Renal pelvis (tissue), 12 donors: ENCODE measurements around the gene UPK3A. TPM values are rescaled to one million over a fixed set of nuclear protein-coding genes. Genes with fewer than 3 reads are reported as not detected.

Source experiments
- DNase-seq: peaks from one replicate; pipeline ENCODE4 v3.0.0-alpha.2; 2013
- long read RNA-seq, 16 experiments: transcript quantifications; one replicate each; lab custom pipeline, GENCODE V29; 2026
- polyA plus RNA-seq, 3 donors: library from polyadenylated mRNA; unstranded; fragments of 120-200 nt; gene quantifications; one replicate each; pipeline ENCODE4 v1.2.1, GENCODE V29; 2013; ENCODE audit not compliant: insufficient read length in 3 of 3

The UPK3A gene
- 1 to 10 TPM; 2.0 to 5.1 (median 2.4) TPM for polyA plus RNA-seq
- long read RNA-seq, donor 1, partial matches to known transcripts, result 0 of 3 reads
- long read RNA-seq, donor 1, other reads (novel, unspliced or antisense), result 0 of 3 reads
- long read RNA-seq, donor 2, partial matches to known transcripts, result 0 of 3 reads
- long read RNA-seq, donor 2, other reads (novel, unspliced or antisense), result 0 of 3 reads
- long read RNA-seq, donor 3, partial matches to known transcripts, result 0 of 1 reads
- long read RNA-seq, donor 3, other reads (novel, unspliced or antisense), result 0 of 1 reads
- long read RNA-seq, donor 4, transcript UPK3A-201 (6 exons, 1,051 nt), result major isoform, 5 of 6 reads
- long read RNA-seq, donor 4, partial matches to known transcripts, result 0 of 6 reads
- long read RNA-seq, donor 4, other reads (novel, unspliced or antisense), result 0 of 6 reads
- long read RNA-seq, donor 5, result 0 reads
- long read RNA-seq, donor 6, partial matches to known transcripts, result 0 of 1 reads
- long read RNA-seq, donor 6, other reads (novel, unspliced or antisense), result 0 of 1 reads
- long read RNA-seq, donor 7, transcript UPK3A-201 (6 exons, 1,051 nt), result major isoform, 13 of 21 reads
- long read RNA-seq, donor 7, partial matches to known transcripts, result 5 of 21 reads
- long read RNA-seq, donor 7, other reads (novel, unspliced or antisense), result 0 of 21 reads
- long read RNA-seq, donor 8, result 0 reads
- long read RNA-seq, donor 9, partial matches to known transcripts, result 0 of 1 reads
- long read RNA-seq, donor 9, other reads (novel, unspliced or antisense), result 0 of 1 reads
- long read RNA-seq, donor 10, result 0 reads
- long read RNA-seq, donor 11, result 0 reads
- long read RNA-seq, donor 12, partial matches to known transcripts, result 0 of 3 reads
- long read RNA-seq, donor 12, other reads (novel, unspliced or antisense), result 0 of 3 reads
- long read RNA-seq, donor 13, result 0 reads
- long read RNA-seq, donor 14, partial matches to known transcripts, result 0 of 1 reads
- long read RNA-seq, donor 14, other reads (novel, unspliced or antisense), result 0 of 1 reads
- long read RNA-seq, donor 15, transcript UPK3A-201 (6 exons, 1,051 nt), result major isoform, 5 of 5 reads
- long read RNA-seq, donor 15, partial matches to known transcripts, result 0 of 5 reads
- long read RNA-seq, donor 15, other reads (novel, unspliced or antisense), result 0 of 5 reads
- long read RNA-seq, donor 16, partial matches to known transcripts, result 0 of 1 reads
- long read RNA-seq, donor 16, other reads (novel, unspliced or antisense), result 0 of 1 reads

DNA sequence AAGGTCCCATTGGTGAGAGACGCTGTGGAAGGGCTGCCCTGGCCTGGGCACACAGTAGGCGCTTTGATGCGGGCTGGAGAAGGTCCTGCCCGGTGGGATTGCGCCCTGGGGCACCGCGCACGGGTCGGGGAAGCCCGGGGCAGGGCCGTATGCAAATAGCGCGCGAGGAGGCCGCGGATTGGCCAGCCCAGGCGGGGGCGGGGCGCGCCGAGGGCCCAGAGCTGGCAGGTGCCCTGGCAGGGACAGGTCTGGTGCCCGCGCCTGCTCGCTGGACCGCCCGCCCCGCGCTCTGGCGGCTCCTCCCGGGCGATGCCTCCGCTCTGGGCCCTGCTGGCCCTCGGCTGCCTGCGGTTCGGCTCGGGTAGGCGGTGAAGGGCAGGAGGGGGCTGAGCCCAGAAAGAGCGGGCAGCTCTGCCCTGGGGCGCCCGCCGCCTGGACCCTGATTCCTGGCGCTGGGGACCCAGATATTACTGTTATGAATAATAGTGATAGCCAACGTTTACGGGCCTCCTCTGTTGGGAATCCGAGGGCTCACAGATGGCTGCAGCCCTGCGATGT is at the start of gene UPK3A:
Gene UPK3A, plus strand, starts transcription at position 245 of the 558 bp plus-strand sequence. Its CDS starts 65 bp downstream, at position 310.
- DNase-seq, result no peak

DNA sequence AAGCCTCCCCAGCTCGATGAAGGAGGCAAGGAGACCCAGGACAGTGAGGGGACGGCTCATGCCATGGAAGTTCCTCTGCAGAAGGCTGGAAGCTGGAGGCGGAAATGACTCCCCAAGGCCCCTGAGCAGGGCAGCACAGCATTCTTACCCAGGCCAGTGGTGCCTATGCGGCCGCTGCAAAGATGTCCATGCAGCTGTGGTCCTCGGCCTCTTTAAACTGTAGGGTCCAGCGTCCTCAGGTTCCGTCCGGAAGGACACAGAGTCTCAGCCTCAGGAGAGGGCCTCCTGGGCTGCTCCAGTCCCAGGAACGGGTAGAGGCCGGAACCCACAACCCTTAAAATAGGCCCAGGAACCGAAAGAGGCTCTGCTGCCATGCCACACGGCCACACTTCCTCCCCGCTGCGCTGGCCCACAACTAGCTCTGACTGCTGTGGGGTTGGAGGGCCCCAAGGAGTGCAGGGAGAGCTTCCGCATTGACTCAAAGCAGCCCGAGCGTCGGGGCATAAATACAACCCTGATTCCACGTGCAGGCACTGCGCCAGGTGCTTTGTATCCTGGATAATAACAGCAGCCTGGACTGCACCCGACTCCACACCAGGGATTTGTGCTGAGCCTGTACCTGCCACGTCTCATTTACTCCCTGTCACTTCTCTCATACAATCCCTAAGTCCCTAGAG is 49.5 kb upstream of the UPK3A start:
- DNase-seq, result no peak

- no peak for DNase-seq
Observed at GRCh38 chr22:45235851-45236342, 48.9 kb upstream of the UPK3A start.

GRCh38 chr22:45237065-45237990 is 47.4 kb upstream of the UPK3A start:
- DNase-seq, result peak; percentile 39

DNA sequence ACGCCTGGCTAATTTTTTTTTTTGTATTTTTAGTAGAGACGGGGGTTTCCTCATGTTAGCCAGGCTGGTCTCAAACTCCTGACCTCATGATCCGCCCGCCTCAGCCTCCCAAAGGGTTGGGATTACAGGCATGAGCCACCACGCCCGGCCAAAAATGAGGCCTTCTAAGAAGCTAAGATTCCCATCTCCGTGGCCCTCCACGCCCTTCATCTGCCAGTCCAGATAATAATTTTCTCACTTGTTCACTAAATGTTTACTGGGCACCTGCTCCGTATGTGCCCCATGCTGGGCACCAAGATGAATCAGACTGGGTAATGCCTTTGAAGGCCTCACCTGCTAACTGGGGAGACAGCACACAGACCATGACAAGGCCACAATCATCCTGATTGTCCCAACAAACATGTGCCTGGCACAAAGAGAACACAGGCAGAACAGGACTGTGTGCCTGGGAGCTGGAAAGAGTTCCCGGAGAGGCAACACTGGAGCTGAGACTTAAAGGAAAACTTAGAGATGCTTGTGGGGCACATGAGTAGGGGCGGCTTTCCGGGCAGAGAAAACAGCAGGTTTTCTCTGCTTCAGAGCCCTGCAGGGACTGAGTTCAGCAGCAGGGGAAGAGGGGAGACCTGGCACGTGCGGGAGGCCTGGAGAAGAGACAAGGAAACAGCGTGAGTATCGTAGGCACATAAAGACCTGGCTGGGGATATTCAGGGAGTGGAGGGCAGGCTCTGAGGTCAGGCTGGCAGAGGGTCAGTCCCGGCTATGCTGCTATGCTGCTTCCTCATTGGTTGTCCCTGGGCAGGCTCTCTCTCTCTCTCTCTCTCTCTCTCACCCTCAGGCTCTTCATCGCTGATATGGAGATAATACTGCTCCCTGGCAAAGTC is 46.4 kb upstream of the UPK3A start:
- DNase-seq, result no peak

DNA sequence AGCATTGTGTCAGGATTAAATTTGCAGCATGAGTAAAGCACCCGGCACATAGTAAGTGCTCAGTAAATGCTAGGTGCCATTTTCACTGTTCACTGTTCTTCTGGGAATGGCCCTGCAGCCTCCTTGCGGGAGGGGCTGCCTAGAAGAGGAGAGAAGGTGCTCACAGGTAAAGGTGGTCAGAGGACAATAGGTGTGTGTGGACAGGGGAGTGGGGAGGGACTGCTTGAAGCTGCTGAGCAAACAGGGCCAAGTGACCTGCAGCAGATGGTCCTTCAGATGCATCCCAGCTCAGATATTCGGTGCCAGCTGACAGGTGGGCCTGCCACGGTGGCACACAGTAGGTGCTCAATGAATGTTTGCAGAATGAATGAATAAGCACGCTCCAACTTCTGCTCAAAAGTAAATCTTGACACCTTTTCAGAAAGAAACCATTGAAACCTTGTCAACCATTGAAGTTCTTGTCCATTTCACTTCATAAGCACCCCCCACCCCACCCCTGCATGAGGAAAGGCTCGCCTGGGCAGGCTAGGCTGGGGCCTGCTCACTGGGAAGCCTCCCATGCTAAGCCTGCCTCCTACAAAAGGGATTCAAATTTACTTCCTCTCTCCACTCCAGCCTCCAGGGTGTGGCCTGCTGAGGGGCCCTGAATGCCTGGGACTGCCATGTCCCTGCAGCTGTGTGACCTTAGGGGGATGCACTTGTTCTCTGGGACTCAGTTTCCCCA is 45.6 kb upstream of the UPK3A start:
- no peak for DNase-seq

- DNase-seq, result no peak
Observed at GRCh38 chr22:45239681-45240051, 45.1 kb upstream of the UPK3A start.

GRCh38 chr22:45240104-45240809 is 44.5 kb upstream of the UPK3A start:
- DNase-seq, result no peak

GRCh38 chr22:45240810-45241631 is 43.7 kb upstream of the UPK3A start, which contains the start of gene KIAA0930:
Gene KIAA0930 (minus strand): TSS chr22:45240894. CDS start chr22:45240703, 191 bp downstream.
- DNase-seq, result peak; percentile 62

GRCh38 chr22:45242778-45243191 is 42.0 kb upstream of the UPK3A start:
- no peak for DNase-seq

- DNase-seq, result no peak
Observed at GRCh38 chr22:45244916-45245315, 39.8 kb upstream of the UPK3A start.

DNA sequence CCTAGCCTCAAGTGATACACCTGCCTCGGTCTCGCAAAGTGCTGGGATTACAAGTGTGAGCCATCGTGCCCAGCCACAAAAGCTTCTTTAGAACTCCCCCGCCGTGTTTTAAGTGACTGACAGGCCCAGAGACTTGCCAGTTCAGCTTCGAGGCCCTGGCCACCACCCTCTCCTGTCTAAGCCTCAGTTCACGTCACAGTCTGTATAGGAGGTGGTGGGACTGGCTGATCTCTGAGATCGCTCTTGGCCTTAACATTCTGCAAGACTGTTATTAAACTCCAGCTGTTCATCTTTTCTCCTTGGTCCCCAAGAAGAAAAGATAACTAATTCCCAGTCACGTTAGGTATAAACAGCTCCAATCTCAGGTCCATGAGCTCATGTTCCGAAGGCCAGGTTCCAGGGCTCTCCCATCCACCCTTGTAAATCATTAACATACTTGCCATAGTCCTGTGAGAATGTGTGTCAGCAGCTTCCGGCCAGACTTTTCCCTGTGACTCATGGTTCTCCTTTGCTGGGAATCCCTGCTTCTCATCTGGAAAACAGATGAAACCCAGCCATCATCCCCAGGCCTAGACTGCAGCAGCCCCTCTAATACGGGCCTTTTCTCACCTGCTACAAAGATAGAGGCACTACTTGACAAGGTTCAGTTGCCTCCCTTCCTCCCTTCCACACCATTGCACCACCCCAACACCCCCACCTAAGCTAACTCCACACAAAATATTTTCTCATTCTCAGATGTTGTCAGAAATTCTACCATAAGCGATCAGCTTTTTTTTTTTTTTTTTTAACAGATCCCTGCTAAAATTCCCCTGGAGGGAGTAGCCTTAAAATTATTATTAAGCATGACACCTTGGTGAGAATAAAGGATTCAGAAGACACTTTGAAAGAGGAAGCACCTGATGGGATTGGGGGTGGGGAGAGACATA is 38.4 kb upstream of the UPK3A start:
- peak; percentile 86 for DNase-seq

DNA sequence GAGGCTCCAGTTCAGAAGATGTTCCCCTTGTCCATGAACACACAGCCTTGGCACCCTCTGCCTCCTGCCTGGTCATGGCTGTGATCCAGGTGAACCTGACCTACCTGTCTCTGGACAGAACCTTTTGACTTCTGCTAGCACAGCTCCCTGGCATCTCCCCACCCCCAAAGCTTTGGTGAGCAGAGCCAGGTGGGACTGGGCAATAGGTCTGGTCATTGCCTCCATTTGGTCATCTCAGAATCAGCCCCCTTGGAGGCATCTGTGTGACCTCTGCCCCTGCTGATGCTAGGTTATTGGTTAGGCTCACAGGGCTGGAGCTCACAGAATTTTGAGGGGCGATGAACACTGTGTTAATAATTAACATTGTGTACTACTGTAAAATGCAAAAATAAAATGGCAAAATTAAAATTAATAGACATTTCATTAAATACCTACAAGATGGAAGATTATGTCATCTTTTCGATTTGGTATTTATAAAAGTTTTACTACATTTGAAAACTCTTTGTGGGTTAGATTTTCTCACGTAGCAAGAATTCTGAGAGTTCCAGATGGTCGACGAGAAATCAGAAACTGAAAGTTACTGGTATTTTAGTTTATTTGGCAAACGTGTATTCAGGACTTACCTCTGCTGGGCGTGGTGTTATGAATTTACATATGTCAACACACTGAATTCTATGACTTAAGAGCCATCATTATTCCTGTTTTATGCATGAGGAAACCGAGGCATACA is 35.8 kb upstream of the UPK3A start:
- DNase-seq, result no peak

DNA sequence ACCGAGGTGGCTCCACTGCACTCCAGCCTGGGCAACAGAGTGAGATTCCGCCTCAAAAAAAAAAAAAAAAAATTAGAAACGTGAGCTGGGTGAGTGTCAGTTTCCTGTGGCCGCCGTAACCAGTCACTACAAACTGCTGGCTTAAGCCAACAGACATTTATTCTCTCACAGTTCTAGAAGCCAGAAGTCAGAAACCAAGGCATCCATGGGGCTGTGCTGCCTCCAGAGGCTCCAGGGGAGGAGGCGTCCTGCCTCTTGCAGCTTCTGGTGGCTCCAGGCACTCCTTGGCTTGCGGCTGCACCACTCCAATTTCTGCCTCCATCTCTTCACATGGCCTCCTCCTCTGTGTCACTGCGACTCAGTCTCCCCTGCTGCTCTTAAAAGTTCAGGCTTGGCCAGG is 32.9 kb upstream of the UPK3A start:
- no peak for DNase-seq
